ENCODE results near the gene WSCD2.

Gene WSCD2

GRCh38 chr12:108150436-108150835, 21.3 kb downstream of the WSCD2 start:
- no peak for DNase-seq (ENCODE audit: low read depth)
- no peak overlapping the region for H3K4me3 ChIP-seq (ENCODE audit: low read depth, low read length)
- no peak for TF ChIP-seq CTCF (IDR thresholded peaks at IDR 0.05; ENCODE audit: insufficient read depth, low read depth, low read length, missing control alignments)

- no peak for TF ChIP-seq CTCF (IDR thresholded peaks at IDR 0.05; ENCODE audit: insufficient read depth, low read depth, low read length, missing control alignments)
- no peak for DNase-seq (ENCODE audit: low read depth)
- no peak overlapping the region for H3K4me3 ChIP-seq (ENCODE audit: low read depth, low read length)
Measured at GRCh38 chr12:108151533-108152169, 22.6 kb downstream of the WSCD2 start.

GRCh38 chr12:108152170-108152538, 23.1 kb downstream of the WSCD2 start:
- no peak for TF ChIP-seq CTCF (IDR thresholded peaks at IDR 0.05; ENCODE audit: insufficient read depth, low read depth, low read length, missing control alignments)
- H3K4me3 ChIP-seq (ENCODE audit: low read depth, low read length), result no peak overlapping the region
- no peak for DNase-seq (ENCODE audit: low read depth)

- H3K4me3 ChIP-seq (ENCODE audit: low read depth, low read length), result no peak overlapping the region
- no peak for DNase-seq (ENCODE audit: low read depth)
- TF ChIP-seq CTCF (IDR thresholded peaks at IDR 0.05; ENCODE audit: insufficient read depth, low read depth, low read length, missing control alignments), result no peak
Measured at GRCh38 chr12:108156717-108157116, 27.6 kb downstream of the WSCD2 start.

- no peak overlapping the region for H3K4me3 ChIP-seq (ENCODE audit: low read depth, low read length)
- no peak for DNase-seq (ENCODE audit: low read depth)
- no peak for TF ChIP-seq CTCF (IDR thresholded peaks at IDR 0.05; ENCODE audit: insufficient read depth, low read depth, low read length, missing control alignments)
Measured at GRCh38 chr12:108157870-108158459, 28.9 kb downstream of the WSCD2 start.

GRCh38 chr12:108162207-108162606, 33.1 kb downstream of the WSCD2 start:
- no peak for DNase-seq (ENCODE audit: low read depth)
- TF ChIP-seq CTCF (IDR thresholded peaks at IDR 0.05; ENCODE audit: insufficient read depth, low read depth, low read length, missing control alignments), result no peak
- no peak overlapping the region for H3K4me3 ChIP-seq (ENCODE audit: low read depth, low read length)

- no peak for TF ChIP-seq CTCF (IDR thresholded peaks at IDR 0.05; ENCODE audit: insufficient read depth, low read depth, low read length, missing control alignments)
- H3K4me3 ChIP-seq (ENCODE audit: low read depth, low read length), result no peak overlapping the region
- DNase-seq (ENCODE audit: low read depth), result no peak
Measured at GRCh38 chr12:108166505-108166904, 37.4 kb downstream of the WSCD2 start.

All from GM12865 (cell line).